ENCODE results near the gene SAMHD1.

The SAMHD1 gene

DNA sequence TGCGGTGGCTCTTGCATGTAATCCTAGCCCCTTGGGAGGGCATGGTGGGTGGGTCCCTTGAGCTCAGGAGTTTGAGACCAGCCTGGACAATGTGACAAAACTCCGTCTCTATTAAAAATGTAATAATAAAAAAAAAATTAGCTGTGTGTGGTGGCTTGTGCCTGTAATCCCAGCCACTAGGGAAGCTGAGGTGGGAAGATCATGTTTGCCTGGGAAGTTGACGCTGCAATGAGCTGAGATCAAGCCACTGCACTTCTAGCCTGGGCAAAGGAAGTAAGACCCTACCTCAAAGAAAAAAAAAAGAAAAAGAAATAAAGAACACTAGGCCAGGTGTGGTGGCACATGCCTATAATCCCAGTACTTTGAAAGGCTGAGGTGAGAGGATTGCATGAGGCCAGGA is 4.5 kb upstream of the SAMHD1 start:
- H3K27ac ChIP-seq (ENCODE audit: low read depth, low read length): no peak overlapping the region
- TF ChIP-seq EZH2phosphoT487 (conservative IDR thresholded peaks at IDR 0.05; ENCODE audit: low read length): no peak
- TF ChIP-seq, protein P1, sequence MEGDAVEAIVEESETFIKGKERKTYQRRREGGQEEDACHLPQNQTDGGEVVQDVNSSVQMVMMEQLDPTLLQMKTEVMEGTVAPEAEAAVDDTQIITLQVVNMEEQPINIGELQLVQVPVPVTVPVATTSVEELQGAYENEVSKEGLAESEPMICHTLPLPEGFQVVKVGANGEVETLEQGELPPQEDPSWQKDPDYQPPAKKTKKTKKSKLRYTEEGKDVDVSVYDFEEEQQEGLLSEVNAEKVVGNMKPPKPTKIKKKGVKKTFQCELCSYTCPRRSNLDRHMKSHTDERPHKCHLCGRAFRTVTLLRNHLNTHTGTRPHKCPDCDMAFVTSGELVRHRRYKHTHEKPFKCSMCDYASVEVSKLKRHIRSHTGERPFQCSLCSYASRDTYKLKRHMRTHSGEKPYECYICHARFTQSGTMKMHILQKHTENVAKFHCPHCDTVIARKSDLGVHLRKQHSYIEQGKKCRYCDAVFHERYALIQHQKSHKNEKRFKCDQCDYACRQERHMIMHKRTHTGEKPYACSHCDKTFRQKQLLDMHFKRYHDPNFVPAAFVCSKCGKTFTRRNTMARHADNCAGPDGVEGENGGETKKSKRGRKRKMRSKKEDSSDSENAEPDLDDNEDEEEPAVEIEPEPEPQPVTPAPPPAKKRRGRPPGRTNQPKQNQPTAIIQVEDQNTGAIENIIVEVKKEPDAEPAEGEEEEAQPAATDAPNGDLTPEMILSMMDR (IDR thresholded peaks at IDR 0.05; ENCODE audit: insufficient read depth, low read length, poor library complexity, severe bottlenecking): no peak
- H3K4me3 ChIP-seq (ENCODE audit: insufficient read depth, low read length, poor library complexity, severe bottlenecking): no peak overlapping the region
- no peaks in the 10 kb centered on the region for H3K9me3 ChIP-seq (ENCODE audit: insufficient read depth, low read length)
- H3K36me3 ChIP-seq (ENCODE audit: low read length): no peaks in the 10 kb centered on the region
- H3K4me2 ChIP-seq (ENCODE audit: low read depth, low read length, poor library complexity, severe bottlenecking): no peak overlapping the region
- H4K20me1 ChIP-seq (ENCODE audit: low read depth, low read length): no peaks in the 10 kb centered on the region
- no peaks in the 10 kb centered on the region for H3K27me3 ChIP-seq (ENCODE audit: low read length)
- no peak overlapping the region for H2AFZ ChIP-seq (ENCODE audit: low read depth, low read length, severe bottlenecking)
- H3K9me2 ChIP-seq (replicated peaks; ENCODE audit: insufficient read depth, low read length): no peaks in the 10 kb centered on the region
- 0 out of 2 replicates have a peak, but pooled peaks cover 3% of the 10 kb centered on the region for H3F3A ChIP-seq (ENCODE audit: insufficient read depth)
- H3K9ac ChIP-seq (ENCODE audit: low read length): no peak overlapping the region
- H3K79me2 ChIP-seq (ENCODE audit: insufficient read depth, low read length): peaks cover 3% of the 10 kb centered on the region; the same call in 1 of the 2 replicates

DNA sequence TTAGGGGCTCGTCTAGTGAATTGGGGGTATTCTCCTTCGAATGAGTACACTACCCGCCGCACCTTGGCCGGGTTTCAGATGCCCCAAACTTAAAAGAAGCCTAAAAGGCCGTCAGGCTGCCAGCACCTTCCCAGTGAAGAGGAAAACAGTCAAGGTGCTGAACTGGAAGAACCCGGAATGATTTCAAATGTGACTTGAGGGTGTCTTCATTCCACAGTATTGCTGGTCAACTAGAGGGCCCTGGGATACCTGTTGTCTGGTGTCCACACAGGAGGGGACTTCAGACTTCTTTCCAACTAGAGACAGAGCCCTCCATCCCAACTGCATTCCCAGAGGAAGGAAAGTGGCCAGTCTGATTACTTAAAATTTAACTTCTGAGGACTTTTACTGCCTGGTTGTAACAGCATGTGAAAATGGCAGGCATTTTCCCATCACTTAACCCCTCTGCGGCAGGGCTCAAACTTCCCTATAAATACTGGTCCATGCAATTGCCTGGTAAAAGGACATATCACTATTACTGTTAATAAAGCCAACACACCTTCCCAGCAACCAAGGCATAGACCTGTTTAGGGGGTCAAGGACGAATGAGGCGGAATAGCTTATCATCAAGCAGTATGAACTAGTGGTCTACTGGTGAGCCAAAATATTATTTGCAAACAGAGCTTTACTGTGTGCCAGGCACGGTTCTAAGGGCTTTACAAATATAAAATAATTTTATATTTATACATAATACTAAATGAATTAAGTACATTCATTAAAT is 651 bp upstream of the SAMHD1 start:
- Histone ChIP-seq H3K9me2 (replicated peaks; ENCODE audit: insufficient read depth, low read length) (no peaks in the 10 kb centered on the region), H2AFZ (ENCODE audit: low read depth, low read length, severe bottlenecking) (peak overlapping the region; percentile 94), H3K9ac (ENCODE audit: low read length) (peak overlapping the region; percentile 91), H3K27me3 (ENCODE audit: low read length) (no peaks in the 10 kb centered on the region), H4K20me1 (ENCODE audit: low read depth, low read length) (no peaks in the 10 kb centered on the region), H3F3A (ENCODE audit: insufficient read depth) (peaks cover 3% of the 10 kb centered on the region; the same call in 1 of the 2 replicates), H3K4me3 (ENCODE audit: insufficient read depth, low read length, poor library complexity, severe bottlenecking) (peak overlapping the region; percentile 73), H3K79me2 (ENCODE audit: insufficient read depth, low read length) (peaks cover 18% of the 10 kb centered on the region), H3K27ac (ENCODE audit: low read depth, low read length) (0 out of 2 replicates have a peak overlapping the region, but pooled peaks have one; percentile 33), H3K36me3 (ENCODE audit: low read length) (no peaks in the 10 kb centered on the region), H3K4me2 (ENCODE audit: low read depth, low read length, poor library complexity, severe bottlenecking) (peak overlapping the region; percentile 79), H3K9me3 (ENCODE audit: insufficient read depth, low read length) (no peaks in the 10 kb centered on the region)
- TF ChIP-seq EZH2phosphoT487 (conservative IDR thresholded peaks at IDR 0.05; ENCODE audit: low read length): no peak
- TF ChIP-seq, protein P1 (IDR thresholded peaks at IDR 0.05; ENCODE audit: insufficient read depth, low read length, poor library complexity, severe bottlenecking): no peak

DNA sequence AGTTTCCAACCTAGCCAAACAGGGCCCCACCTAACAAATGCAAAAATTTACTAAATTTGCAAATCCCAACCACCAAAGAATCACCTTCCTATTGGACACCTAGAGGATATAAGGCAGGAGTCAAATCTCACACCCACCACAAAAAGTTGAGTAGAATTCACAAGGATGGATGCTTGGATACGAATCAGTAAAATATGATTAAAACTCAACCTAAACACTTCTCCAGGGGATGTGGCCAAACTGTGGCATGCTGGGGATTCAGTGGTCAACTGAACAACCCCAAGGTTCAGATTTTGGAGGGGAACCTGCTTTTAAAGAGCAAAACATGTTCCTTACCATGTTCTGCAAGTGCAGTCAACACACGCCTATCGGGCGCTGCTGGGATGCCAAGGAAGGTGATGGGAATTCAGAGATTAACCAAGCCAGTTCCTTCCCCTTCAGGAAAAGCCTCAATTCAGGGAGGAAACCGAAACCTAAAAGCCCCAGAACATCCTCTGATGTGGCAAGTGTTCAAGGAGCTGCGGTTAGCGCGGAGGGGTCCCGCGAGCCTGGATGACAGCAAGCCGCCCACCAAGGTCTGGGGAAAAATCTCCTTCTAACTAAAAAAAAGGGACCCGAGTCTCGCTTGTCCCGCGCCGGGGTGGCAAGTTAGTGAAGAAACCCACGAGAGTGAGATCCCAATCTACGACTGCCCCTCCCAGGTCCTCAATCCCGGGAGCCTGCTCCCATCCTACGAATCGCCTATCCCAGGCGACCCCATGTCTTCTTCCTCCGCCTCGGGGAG is 902 bp downstream of the SAMHD1 start:
- H3K9ac ChIP-seq (ENCODE audit: low read length): peak overlapping the region; percentile 91
- H3K27ac ChIP-seq (ENCODE audit: low read depth, low read length): peak overlapping the region; percentile 36
- TF ChIP-seq, protein P1 (IDR thresholded peaks at IDR 0.05; ENCODE audit: insufficient read depth, low read length, poor library complexity, severe bottlenecking): no peak
- no peak for TF ChIP-seq EZH2phosphoT487 (conservative IDR thresholded peaks at IDR 0.05; ENCODE audit: low read length)

More for the DNA sequence above, 902 bp downstream of the SAMHD1 start:
- H2AFZ ChIP-seq (ENCODE audit: low read depth, low read length, severe bottlenecking): peak overlapping the region; percentile 78
- H3K4me2 ChIP-seq (ENCODE audit: low read depth, low read length, poor library complexity, severe bottlenecking): peak overlapping the region; percentile 79
- peak overlapping the region; percentile 73 for H3K4me3 ChIP-seq (ENCODE audit: insufficient read depth, low read length, poor library complexity, severe bottlenecking)
- H3K27me3 ChIP-seq (ENCODE audit: low read length): no peaks in the 10 kb centered on the region
- no peaks in the 10 kb centered on the region for H3K36me3 ChIP-seq (ENCODE audit: low read length)
- H4K20me1 ChIP-seq (ENCODE audit: low read depth, low read length): no peaks in the 10 kb centered on the region
- H3K9me3 ChIP-seq (ENCODE audit: insufficient read depth, low read length): no peaks in the 10 kb centered on the region
- H3F3A ChIP-seq (ENCODE audit: insufficient read depth): peaks cover 9% of the 10 kb centered on the region; the same call in 1 of the 2 replicates
- no peaks in the 10 kb centered on the region for H3K9me2 ChIP-seq (replicated peaks; ENCODE audit: insufficient read depth, low read length)
- H3K79me2 ChIP-seq (ENCODE audit: insufficient read depth, low read length): peaks cover 18% of the 10 kb centered on the region

Data from SU-DHL-6 (cell line).